Activated T-cell treated with anti-CD3 and anti-CD28 coated beads for 1 hour (primary cell): ENCODE measurements around the gene RAD23B.
"Not testable (repeated sequence)": the region's sequence is repeated elsewhere in the genome, so short reads cannot be mapped to it uniquely, and the experiment has no call there.

Source experiments
- DNase-seq: peaks from one replicate; pipeline ENCODE4 v3.0.0-alpha.2; 2020; ENCODE audit warnings: low read depth

Gene RAD23B

DNA sequence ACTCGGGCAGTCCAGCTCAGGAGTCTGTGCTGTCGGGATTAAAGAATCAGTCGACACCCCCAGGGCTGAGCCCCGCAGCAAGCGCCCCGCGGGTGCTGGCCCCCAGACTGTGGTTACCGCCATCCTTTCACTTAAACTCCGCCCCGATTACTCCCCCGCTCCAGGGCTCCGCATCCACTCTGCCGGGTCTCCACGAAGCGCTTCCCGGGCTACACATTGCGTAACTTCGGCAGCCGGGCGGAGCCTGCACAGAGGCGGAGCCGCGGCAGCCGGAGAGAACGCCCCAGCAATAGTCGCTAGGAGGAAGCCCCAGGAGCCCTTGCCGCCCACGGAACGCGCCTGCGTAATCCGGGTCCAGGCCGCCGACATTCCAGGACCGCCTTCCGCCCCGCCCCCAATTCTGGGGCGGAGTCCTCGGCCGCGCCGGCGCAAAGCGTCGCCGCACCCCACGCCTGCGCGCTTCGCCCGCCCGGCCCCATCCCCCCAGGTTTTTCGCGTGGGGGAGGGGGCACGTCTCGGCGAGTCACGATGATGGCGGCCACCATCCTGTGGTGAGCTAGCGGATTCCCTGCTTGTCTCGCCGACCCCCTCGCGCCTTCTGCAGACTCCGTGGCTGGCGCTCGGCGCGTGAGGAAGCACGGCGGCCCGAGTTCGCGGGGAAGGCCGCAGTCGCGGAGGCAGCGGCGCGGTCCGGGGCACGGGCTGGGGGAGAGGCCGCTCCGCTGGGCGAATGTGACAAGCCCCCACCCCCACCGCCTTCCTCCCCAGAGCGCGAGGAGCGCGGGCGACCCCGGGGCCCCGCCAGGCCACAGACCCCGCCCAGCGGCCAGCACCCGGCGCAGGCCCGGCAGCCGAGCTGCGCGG lies at the start of gene RAD23B:
TSS of gene RAD23B (plus strand) at position 521 of the 864 bp plus-strand sequence. CDS start 351 bp downstream, outside the sequence.
- peak; percentile 98 for DNase-seq

- no peak for DNase-seq
These were observed 47.2 kb upstream of the RAD23B start for GRCh38 chr9:107235765-107236442.

GRCh38 chr9:107237873-107238272 lies 45.2 kb upstream of the RAD23B start:
- DNase-seq: no peak

- no peak for DNase-seq
These were observed 43.6 kb upstream of the RAD23B start for GRCh38 chr9:107239474-107239873.

DNA sequence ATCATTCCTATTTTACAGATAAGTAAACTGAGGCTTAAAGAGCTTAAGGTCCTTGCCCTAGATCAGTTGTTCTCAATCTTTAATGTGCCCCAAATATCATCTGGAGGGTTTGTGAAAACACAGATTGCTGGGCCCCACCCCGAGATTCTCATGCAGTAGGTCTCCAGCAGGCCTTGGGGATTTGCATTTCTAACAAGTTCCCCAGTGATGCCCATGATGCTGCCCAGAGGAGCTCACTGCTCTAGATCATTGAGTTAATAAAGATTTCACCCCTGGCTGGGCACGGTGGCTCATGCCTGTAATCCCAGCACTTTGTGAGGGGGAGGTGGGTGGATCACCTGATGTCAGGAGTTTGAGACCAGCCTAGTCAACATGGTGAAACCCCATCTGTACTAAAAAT lies 42.8 kb upstream of the RAD23B start:
- DNase-seq: no peak

DNA sequence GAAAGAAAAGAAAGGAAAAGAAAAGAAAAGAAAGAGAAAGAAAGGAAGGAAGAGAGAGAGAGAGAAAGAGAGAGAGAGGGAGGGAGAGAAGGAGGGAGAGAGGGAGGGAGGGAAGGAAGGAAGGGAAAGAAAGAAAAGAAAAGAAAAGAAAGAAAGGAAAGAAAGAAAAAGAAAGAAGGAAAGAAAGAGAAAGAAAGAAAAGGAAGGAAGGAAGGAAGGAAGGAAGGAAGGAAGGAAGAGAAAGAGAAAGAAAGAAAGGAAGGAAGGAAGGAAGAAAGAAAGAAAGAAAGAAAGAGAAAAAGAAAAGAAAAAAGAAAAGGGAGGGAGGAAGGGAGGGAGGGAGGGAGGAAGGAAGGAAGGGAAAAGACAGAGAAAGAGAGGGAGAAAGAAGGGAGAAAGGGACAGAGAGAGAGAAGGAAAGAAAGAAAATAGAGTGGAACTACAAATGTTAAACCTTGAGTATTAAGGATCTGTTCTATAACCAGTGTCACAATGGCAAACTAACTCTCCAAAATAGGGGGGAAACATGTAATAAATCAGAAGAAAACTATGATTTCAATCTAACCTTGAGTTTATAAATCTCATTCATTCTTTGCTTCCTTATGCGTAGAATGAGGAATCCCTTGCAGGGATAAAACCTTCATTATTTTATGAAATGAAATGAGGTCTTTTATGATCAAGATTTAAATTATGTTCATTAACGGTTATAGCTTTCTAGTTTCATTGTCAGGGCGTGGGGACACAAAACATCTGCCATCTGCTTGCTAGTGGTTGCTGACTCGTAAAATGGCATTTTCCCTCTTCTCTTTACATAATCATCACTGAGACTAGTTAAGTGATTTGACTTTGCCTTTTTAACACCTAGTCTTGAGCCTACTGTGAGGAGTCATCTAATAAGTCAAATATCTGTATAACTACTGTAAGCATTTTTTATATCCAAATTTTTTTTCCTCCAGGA lies 40.7 kb upstream of the RAD23B start:
- DNase-seq: no peak

GRCh38 chr9:107243742-107244141 lies 39.3 kb upstream of the RAD23B start:
- DNase-seq: no peak

DNA sequence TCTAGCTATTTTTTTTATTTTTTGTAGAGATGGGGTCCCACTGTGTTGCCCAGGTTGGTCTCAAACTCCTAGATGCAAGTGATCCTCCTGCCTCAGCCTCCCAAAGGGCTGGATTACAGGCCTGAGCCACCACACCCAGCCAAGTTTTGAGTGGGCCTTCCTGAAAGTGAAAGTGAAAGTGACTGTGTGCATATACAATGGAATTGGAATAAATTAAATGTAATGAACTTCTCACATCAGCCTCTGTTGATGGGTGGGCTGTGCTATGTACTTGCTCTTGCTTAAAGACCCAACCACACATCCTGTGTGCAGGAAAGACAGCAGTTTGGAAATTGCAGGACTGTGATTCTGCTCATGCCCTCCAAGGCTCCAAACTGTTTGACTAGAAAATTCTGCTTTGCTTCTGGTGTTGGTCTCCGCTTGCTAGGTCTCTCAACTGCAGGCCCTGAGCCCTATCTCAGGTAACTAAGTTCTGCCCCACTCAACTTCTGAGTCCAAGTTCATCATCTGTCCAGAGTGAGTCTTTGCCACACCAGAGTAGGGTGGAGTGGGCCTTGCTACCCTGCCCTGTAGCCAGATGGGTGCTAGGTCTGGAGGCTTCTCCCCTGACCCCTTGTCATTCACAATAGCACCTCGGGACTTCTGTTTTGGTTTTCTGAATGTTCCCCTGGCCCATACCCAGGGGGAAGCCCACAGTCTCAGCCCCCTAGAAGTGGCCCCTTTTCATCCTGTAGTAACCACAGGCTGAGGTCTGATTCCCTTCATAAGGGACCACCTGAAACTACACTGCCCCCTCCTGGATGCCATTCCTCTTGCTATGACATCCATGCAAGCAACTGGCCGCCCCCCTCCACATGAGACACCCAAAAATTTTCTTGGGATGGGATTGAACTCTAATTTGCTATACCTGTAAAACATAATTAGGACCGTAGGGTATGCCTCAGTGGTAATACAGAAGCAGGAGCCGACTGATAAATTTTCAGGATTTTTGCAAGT lies 36.5 kb upstream of the RAD23B start:
- no peak for DNase-seq

DNA sequence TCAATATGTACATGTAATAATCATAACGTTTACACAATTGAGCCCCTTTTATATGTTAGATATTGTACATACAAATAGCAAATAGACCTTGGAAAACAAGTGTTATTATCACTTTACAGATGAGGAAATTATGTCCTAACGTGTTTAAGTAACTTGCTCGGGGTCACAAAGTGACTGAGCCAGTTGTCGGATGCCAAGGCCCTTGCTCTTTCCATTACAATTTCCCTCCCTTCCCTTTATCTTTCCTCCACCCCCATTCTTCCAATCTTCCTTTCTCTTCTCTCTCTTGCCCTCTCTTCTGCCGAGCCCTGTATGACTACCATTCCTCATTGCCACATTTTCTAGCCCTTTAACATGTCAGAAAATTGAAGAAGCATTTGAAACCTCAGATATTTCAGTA lies 34.4 kb upstream of the RAD23B start:
- no peak for DNase-seq

DNA sequence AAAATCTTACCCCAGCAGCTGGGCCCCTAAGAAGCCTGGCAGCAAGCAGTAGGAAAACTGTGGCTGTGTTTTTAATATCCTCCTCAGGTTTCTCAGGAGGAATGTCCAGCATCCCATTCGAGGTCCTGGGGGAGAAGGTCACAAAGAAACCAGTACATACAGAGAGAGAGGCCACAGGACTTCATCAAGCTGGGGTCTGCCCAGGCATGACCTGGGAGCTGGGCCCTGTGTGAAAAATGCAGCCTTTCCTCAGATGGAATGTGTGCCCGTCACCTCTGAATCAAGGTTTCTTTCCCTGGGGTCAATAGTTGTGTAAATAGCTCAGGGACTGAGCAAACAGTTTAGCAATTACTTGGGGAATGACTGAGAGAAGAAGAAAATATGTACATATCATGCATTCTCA lies 33.9 kb upstream of the RAD23B start:
- DNase-seq: no peak

DNA sequence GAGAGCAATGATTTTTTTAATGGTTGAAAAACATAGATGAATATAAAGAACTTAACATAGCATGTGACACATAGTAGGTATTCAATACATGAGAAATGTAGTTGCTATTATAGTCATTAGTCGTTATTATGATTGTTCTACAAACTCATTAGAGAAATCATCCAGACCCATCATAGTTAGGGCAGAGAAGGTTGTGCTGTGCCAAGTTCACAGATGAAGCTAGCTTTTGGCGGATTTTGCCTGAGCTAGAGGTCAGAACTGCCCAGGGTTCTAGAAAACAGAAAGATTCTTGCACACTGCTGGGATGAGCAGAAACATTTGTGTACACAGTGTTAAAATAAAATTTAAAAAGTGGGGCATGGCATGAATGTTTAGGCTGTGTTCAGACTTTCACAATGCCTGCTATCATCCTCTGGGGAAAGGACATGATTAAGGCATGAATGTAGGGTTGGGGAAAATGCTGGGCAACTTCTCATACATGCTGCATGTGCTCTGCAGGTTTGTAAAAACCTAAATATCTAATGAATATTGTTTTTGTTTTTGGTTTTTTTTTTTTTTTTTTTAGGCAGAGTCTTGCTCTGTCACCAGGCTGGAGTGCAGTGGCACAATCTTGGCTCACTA lies 33.3 kb upstream of the RAD23B start:
- no peak for DNase-seq

DNA sequence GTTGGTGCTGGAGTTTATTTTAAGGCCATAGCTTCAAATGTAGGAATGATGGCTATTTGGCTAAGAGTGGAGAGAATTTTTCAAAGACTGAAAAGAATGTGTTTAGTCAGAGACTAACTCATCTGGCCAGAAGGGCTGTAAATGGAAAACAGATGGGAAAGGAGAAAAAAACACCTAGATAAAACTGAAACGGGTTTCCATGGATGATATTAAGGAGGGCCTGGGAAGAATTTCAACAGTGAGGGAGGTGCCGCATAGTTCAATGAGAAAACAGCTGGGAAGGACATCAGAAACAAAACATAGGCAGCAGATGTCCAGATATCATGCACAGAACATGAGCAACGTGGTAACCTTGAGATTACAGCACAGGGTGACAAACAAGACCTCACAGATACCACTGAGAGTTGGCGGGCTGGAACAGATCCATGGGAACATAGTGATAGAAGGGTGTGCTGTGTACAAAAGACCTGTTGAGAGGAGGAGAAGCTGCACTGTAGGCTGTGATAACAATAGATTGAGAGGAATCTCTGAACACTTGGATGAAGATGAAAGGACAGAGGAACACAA lies 31.2 kb upstream of the RAD23B start:
- DNase-seq: no peak

DNA sequence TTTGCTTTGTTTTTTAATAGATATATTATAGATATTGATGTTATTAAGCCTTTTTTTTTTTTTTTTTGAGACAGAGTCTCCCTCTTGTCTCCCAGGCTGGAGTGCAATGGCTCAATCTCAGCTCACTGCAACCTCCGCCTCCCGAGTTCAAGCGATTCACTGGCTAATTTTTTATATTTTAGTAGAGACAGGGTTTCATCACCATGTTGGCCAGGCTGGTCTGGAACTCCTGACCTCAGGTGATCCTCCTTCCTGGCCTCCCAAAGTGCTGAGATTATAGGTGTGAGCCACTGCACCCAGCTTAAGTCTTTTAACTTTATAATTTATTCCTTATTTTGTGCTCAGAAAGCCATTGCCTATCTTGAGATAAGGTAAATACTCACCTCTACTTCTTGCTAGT lies 24.2 kb upstream of the RAD23B start:
- DNase-seq: no peak

DNA sequence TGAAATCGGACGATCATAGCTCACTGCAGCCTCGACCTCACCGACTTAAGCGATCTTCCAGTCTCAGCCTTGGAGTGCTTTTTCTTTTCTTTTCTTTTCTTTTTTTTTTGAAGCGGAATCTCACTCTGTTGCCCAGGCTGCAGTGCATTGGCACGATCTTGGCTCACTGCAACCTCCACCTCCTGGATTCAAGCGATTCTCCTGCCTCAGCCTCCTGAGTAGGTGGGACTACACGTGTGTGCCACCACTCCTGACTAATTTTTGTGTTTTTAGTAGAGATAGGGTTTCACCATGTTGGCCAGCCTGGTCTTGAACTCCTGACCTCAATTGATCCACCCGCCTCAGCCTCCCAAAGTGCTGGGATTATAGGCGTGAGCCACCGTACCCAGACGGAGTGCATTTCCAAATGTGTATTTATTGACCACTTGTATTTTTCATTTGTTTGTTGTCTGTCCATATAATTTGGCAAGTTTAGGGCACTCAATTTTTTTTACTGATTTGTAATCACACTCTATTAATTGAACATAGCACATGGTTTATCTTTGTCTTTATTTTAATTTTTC lies 23.2 kb upstream of the RAD23B start:
- not testable (repeated sequence) for DNase-seq

DNA sequence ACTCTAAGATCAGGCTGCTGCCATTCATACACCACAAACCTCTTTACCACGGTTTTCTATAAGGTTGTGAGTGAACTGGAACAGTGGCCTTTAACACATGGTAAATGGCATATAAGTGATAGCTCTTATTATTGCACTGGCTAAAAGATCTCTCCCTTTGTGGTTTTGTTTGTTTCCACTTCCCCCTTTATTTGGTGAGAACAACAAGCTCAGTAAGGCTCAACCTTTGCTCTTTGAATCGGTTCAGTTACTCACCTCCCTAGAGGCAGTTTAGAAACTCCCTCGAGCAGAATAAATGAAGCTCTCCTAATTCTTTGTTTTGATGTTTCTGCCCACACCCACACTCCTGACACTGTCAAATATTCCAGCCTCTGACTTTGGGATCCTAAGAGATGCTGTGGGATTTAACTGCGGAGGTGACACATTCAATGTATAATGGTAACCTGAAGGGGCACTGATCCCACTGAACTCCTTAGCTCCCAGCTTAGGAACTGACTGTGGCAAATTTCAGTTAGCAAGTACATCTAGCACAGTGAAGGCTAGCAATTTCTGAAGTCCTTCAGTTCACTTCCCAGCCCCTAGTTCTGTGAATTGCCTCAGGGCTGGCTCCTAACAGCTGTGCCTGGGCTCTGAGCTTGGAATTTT lies 22.5 kb upstream of the RAD23B start:
- no peak for DNase-seq

DNA sequence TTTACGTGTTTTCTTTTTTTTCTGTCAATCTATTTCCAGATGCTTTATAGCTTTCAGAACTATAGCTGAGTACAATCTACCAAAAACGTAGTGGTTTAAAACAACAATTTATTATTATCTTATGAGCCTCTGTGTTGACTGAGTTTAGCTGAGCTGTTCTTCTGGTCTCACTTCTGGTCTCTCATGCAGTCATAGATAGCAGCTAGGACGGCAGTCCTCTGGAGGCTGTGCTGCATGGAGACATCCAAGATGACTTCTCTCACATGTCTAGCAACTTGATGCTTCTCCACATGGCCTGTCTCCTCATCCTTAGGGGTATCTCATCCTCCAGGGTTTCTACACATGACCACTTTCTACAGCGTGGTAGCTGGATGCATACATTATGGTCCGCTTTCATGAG lies 22.0 kb upstream of the RAD23B start:
- no peak for DNase-seq

GRCh38 chr9:107263289-107263688 lies 19.8 kb upstream of the RAD23B start:
- no peak for DNase-seq

- DNase-seq: no peak
These were observed 16.3 kb upstream of the RAD23B start for GRCh38 chr9:107266624-107267368.

DNA sequence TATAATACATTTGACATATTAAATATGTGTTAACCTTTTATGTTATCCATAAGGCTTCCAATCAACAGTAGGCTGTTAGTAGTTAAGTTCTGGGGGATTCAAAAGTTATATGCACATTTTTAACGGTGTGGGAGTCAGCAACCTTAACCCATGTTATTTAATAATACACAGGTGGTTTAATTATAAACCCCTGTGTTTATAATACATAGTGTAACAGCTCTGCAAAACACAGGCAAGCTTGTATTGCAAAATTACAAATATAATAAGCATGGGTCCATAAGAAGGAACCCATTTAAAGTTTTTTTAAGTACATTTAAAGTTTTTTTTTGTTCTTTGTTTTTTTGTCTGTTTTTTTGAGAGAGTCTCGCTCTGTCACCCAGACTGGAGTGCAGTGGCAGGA lies 14.5 kb upstream of the RAD23B start:
- no peak for DNase-seq
